HEK293 (cell line): ENCODE data around the gene FLNC.

Experiments used
- CTCF ChIP-seq: fragments of 450-650 bp; formaldehyde crosslinking; IDR thresholded peaks from 2 replicates; pipeline ENCODE4 v1.5.1; 2016; ENCODE audit warnings: missing biosample characterization, missing genetic modification characterization
- ZNF274 ChIP-seq, 2 experiments: fragments of 200-500 bp in 1 of 2; fragments of 450-650 bp in 1 of 2; sonication (Bioruptor generic) in 1 of 2; formaldehyde crosslinking in 1 of 2; IDR thresholded peaks; 2 replicates each; pipeline versions ENCODE4 v1.5.1 to v1.6.1; 2014 to 2016; ENCODE audit warnings: borderline replicate concordance in 1 of 2, inconsistent platforms in 1 of 2, low read length in 1 of 2, missing biosample characterization in 1 of 2, missing genetic modification characterization in 1 of 2
- ZNF280D ChIP-seq: fragments of 450-650 bp; formaldehyde crosslinking; IDR thresholded peaks from 2 replicates; pipeline ENCODE4 v1.5.1; 2016; ENCODE audit warnings: missing biosample characterization, missing genetic modification characterization

- TF ChIP-seq ZNF274 (IDR thresholded peaks at IDR 0.05; ENCODE audit: low read length) (no peak), ZNF274 (tag by site-specific recombination; IDR thresholded peaks at IDR 0.05; ENCODE audit: borderline replicate concordance) (no peak), CTCF (tag by site-specific recombination) (no peak), ZNF280D (tag by site-specific recombination) (no peak)
Measured at GRCh38 chr7:128844777-128845311, 14.6 kb downstream of the FLNC start.
